KMS-11 (cell line): ENCODE data around the gene SLC2A13.

Experiments used
- H2AFZ ChIP-seq: fragments of 200-600 bp; sonication (generic); 2 replicates; pipeline ENCODE4 v1.6.1; 2016; ENCODE audit warnings: antibody characterized with exemption, mixed run types, low read depth
- H3K27ac ChIP-seq: fragments of 200-600 bp; sonication (generic); 2 replicates; pipeline ENCODE4 v1.6.1; 2016; ENCODE audit warnings: mild to moderate bottlenecking, mixed run types
- H3K27me3 ChIP-seq: fragments of 200-600 bp; sonication (generic); 2 replicates; pipeline ENCODE4 v1.6.1; 2017; ENCODE audit warnings: mild to moderate bottlenecking, low read depth, mixed run types, moderate library complexity; ENCODE audit not compliant: insufficient read depth
- H3K36me3 ChIP-seq: fragments of 200-600 bp; sonication (generic); 2 replicates; pipeline ENCODE4 v1.6.1; 2017; ENCODE audit warnings: mild to moderate bottlenecking, mixed run types; ENCODE audit not compliant: insufficient read depth
- H3K4me1 ChIP-seq: fragments of 200-600 bp; sonication (generic); 2 replicates; pipeline ENCODE4 v1.6.1; 2016; ENCODE audit warnings: mild to moderate bottlenecking, low read depth, mixed run types; ENCODE audit not compliant: poor library complexity, severe bottlenecking
- H3K4me2 ChIP-seq: fragments of 200-600 bp; sonication (generic); 2 replicates; pipeline ENCODE4 v1.7.0; 2016; ENCODE audit warnings: mild to moderate bottlenecking, mixed run types
- H3K4me3 ChIP-seq: fragments of 200-600 bp; sonication (generic); IDR thresholded peaks from 2 replicates; pipeline ENCODE4 v1.6.1; 2017; ENCODE audit warnings: low read depth, low read length, mixed read lengths; ENCODE audit not compliant: insufficient read depth
- H3K79me2 ChIP-seq: fragments of 200-600 bp; sonication (generic); 2 replicates; pipeline ENCODE4 v1.6.1; 2016; ENCODE audit warnings: low read depth, mixed run types; ENCODE audit not compliant: insufficient read depth
- H3K9ac ChIP-seq: fragments of 200-600 bp; sonication (generic); 2 replicates; pipeline ENCODE4 v1.6.1; 2016; ENCODE audit warnings: mild to moderate bottlenecking, mixed run types
- H4K20me1 ChIP-seq: fragments of 200-600 bp; sonication (generic); 2 replicates; pipeline ENCODE4 v1.6.1; 2016; ENCODE audit warnings: mild to moderate bottlenecking, mixed run types; ENCODE audit not compliant: insufficient read depth
- TF ChIP-seq, protein P1 (sequence below): fragments of 200-600 bp; sonication (generic); conservative IDR thresholded peaks from 2 replicates; pipeline ENCODE4 v1.6.1; 2017; ENCODE audit warnings: low read depth, mild to moderate bottlenecking, antibody characterized with exemption, low read length, moderate library complexity, mixed read lengths

SLC2A13 gene

DNA sequence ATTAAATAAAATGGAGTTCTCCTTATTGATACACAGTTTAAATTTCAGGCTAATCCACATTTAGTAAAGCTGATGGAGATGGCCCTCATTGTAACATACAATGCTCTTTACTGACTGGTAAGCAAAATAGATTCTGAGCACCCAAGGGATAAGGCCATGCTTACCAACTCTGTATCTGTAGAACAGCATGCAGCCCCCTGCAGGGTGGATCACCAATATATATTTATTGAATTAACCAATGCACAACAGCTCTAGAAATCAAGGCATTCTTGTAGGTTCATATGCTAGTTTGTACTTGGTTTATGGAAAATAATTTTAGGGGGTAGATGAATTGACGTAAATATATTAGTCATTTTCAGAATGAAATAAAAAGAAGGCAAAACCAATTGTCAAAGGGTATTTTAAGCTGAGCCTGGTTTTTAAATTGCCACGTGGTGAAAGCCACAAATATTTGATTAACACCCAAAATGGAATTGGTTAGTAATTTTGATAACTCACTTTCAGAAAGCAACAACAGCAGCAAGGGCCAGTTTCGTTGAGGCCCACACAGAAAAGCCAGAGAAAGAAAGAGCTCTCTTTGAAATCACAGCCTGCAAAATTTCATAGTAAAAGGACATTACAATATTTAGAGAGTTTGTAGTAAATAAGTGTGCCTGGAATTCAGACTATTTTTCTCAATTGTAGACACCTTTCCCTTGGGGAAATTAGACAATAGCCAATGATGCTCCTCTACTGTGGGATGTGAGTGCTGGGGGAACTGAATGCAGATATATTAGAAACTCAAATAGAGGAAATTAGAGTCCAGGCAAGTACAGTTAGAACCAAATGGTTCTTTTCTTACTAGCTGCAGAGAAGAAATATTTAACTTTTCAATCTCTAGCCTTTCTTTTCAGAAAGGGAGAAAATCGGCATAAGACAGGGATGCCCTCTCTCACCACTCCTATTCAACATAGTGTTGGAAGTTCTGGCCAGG, 270.1 kb downstream of the SLC2A13 start:
- TF ChIP-seq, protein P1, sequence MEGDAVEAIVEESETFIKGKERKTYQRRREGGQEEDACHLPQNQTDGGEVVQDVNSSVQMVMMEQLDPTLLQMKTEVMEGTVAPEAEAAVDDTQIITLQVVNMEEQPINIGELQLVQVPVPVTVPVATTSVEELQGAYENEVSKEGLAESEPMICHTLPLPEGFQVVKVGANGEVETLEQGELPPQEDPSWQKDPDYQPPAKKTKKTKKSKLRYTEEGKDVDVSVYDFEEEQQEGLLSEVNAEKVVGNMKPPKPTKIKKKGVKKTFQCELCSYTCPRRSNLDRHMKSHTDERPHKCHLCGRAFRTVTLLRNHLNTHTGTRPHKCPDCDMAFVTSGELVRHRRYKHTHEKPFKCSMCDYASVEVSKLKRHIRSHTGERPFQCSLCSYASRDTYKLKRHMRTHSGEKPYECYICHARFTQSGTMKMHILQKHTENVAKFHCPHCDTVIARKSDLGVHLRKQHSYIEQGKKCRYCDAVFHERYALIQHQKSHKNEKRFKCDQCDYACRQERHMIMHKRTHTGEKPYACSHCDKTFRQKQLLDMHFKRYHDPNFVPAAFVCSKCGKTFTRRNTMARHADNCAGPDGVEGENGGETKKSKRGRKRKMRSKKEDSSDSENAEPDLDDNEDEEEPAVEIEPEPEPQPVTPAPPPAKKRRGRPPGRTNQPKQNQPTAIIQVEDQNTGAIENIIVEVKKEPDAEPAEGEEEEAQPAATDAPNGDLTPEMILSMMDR = no peak
- H2AFZ ChIP-seq = no peak overlapping the region

DNA sequence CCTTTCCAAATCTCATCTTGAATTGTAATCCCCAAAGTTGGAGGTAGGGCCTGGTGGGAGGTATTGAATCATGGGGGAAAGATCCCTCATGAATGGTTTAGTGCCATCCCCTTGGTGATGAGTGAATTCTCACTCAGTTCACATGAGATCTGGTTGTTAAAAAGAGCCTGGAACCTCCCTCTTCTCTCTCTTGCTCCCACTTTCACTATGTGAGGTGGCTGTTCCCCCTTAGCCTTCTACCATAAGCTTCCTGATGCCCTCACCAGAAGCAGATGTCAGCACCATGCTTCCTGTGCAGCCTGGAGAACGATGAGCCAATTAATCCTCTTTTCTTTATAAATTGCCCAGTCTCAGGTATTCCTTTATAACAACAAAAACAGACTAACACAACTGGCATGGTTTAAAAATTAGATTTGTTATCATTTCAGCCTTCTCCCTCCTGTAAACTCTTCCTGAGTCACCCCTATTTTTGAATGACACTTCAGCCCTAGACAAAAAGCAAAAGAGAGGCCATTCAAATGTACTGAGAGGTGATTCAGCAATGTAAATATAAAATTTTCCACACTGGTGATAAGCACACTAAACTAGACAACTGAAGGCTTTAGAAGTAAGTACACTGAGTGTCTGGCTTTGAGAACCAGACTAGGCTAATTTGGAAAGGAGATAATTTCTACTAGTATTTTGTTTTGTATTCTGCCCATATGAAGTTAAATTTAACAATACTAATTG, 274.1 kb downstream of the SLC2A13 start:
- no peak overlapping the region for H3K4me2 ChIP-seq
- H3K9ac ChIP-seq = no peak overlapping the region
- H2AFZ ChIP-seq = no peak overlapping the region
- H3K4me1 ChIP-seq = no peaks in the 10 kb centered on the region
- H3K27ac ChIP-seq = no peak overlapping the region
- H3K27me3 ChIP-seq = no peaks in the 10 kb centered on the region
- TF ChIP-seq, protein P1 = no peak
- H4K20me1 ChIP-seq = no peaks in the 10 kb centered on the region
- H3K4me3 ChIP-seq = no peak overlapping the region
- H3K79me2 ChIP-seq = no peaks in the 10 kb centered on the region
- H3K36me3 ChIP-seq = no peaks in the 10 kb centered on the region

More for the DNA sequence above, 270.1 kb downstream of the SLC2A13 start:
- Histone ChIP-seq H4K20me1 (no peaks in the 10 kb centered on the region), H3K4me1 (no peaks in the 10 kb centered on the region), H3K27ac (no peak overlapping the region), H3K4me3 (no peak overlapping the region), H3K4me2 (no peak overlapping the region), H3K36me3 (no peaks in the 10 kb centered on the region), H3K27me3 (no peaks in the 10 kb centered on the region), H3K9ac (no peak overlapping the region), H3K79me2 (no peaks in the 10 kb centered on the region)

DNA sequence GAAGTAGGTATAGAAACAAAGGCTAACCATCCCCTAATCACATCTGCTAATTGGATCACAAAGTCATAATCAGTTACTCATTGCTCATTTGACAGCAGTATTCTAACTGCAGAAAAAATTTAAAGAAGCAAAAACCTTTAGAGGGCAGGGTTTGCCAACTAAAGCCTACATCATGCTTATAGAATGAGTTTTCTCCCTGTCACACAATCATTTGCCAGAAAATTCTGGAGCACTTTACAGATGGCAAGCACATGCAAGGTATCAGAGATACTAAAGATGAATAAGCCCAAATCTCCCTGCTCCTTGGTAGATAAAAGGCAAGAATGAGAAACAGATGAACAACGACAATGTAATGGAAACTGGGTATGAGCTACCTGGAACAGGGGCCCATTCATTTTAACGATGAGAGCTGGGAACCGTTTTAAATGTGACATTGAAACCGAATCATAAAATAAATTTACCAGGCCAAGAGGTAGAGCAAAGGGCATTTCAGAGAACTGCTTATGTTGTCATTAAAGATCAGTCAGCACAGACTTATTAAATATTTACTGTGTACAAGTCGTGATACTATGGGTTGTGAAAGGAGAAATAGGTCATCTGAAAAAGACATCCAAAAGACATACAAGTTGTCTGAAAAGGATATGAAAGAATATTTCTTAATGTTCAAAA, 274.9 kb downstream of the SLC2A13 start:
- Histone ChIP-seq H3K79me2 (no peaks in the 10 kb centered on the region), H3K36me3 (no peaks in the 10 kb centered on the region), H3K4me3 (no peak overlapping the region), H3K27me3 (no peaks in the 10 kb centered on the region), H2AFZ (no peak overlapping the region), H3K27ac (no peak overlapping the region), H3K4me2 (no peak overlapping the region), H3K4me1 (no peaks in the 10 kb centered on the region), H3K9ac (no peak overlapping the region), H4K20me1 (no peaks in the 10 kb centered on the region)
- TF ChIP-seq, protein P1 = no peak

DNA sequence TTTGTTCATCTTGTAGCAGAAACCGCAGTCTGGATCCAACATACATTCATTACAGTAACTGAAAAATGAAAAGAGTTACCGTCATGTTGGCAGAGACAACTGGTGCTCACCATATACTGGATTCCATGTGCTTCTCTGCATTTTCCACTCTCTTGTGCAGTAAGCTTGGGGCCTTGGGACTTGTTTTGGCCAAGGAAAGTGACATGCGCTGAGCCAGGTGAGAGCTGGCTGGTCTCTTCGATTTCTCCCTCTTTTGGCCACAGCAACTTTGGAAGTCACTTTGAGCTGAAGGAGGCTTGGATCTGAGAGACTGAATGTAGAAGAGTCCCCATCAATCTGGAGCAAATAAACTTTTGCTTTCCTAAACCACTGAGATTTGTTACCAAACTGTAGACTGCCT, 275.7 kb downstream of the SLC2A13 start:
- TF ChIP-seq, protein P1 = no peak
- no peak overlapping the region for H2AFZ ChIP-seq
- H4K20me1 ChIP-seq = no peaks in the 10 kb centered on the region
- no peaks in the 10 kb centered on the region for H3K27me3 ChIP-seq
- no peaks in the 10 kb centered on the region for H3K4me1 ChIP-seq
- H3K27ac ChIP-seq = no peak overlapping the region
- H3K4me2 ChIP-seq = no peak overlapping the region
- no peak overlapping the region for H3K9ac ChIP-seq
- H3K79me2 ChIP-seq = no peaks in the 10 kb centered on the region
- no peak overlapping the region for H3K4me3 ChIP-seq
- no peaks in the 10 kb centered on the region for H3K36me3 ChIP-seq
